Loucy (cell line): Measurements from ENCODE around the gene TEAD1.

Experiments used
- H2AFZ ChIP-seq: fragments of 200-600 bp; sonication (generic); 2 replicates; pipeline ENCODE4 v1.6.0; 2016; ENCODE audit warnings: antibody characterized with exemption, mild to moderate bottlenecking, low read length, moderate library complexity
- H3F3A ChIP-seq: fragments of 200-600 bp; 2 replicates; pipeline ENCODE4 v1.6.0; 2016; ENCODE audit warnings: antibody characterized with exemption, low read depth, mild to moderate bottlenecking
- H3K27me3 ChIP-seq: fragments of 200-600 bp; sonication (generic); 2 replicates; pipeline ENCODE4 v1.6.1; 2014; ENCODE audit warnings: low read length, mild to moderate bottlenecking; ENCODE audit not compliant: insufficient read depth, poor library complexity, severe bottlenecking
- H3K36me3 ChIP-seq: fragments of 200-600 bp; sonication (generic); 2 replicates; pipeline ENCODE4 v1.6.1; 2016; ENCODE audit warnings: low read length; ENCODE audit not compliant: insufficient read depth
- H3K4me1 ChIP-seq: fragments of 200-600 bp; sonication (generic); 2 replicates; pipeline ENCODE4 v1.5.1; 2014; ENCODE audit warnings: low read length, mild to moderate bottlenecking; ENCODE audit not compliant: insufficient read depth, poor library complexity, severe bottlenecking
- H3K4me2 ChIP-seq: fragments of 200-600 bp; sonication (generic); 2 replicates; pipeline ENCODE4 v1.6.0; 2014; ENCODE audit warnings: antibody characterized with exemption, low read length, low read depth, mild to moderate bottlenecking; ENCODE audit not compliant: poor library complexity, severe bottlenecking
- H3K4me3 ChIP-seq: fragments of 200-600 bp; sonication (generic); 2 replicates; pipeline ENCODE4 v1.5.1; 2014; ENCODE audit warnings: low read length, mild to moderate bottlenecking, mixed read lengths; ENCODE audit not compliant: poor library complexity, severe bottlenecking
- H3K79me2 ChIP-seq: fragments of 200-600 bp; sonication (generic); 2 replicates; pipeline ENCODE4 v1.6.1; 2014; ENCODE audit warnings: low read length; ENCODE audit not compliant: insufficient read depth
- H3K9ac ChIP-seq: fragments of 200-600 bp; sonication (generic); 2 replicates; pipeline ENCODE4 v1.6.0; 2014; ENCODE audit warnings: mild to moderate bottlenecking, low read depth, low read length, moderate library complexity; ENCODE audit not compliant: poor library complexity, severe bottlenecking
- H3K9me2 ChIP-seq: fragments of 200-600 bp; sonication (generic); replicated peaks from 2 replicates; pipeline ENCODE4 v1.6.1; 2016; ENCODE audit warnings: low read depth, low read length, mixed read lengths
- H3K9me3 ChIP-seq: fragments of 200-600 bp; sonication (generic); 2 replicates; pipeline ENCODE4 v1.6.1; 2014; ENCODE audit warnings: mild to moderate bottlenecking, antibody characterized with exemption, low read length, low read depth; ENCODE audit not compliant: insufficient read depth
- H4K20me1 ChIP-seq: fragments of 200-600 bp; sonication (generic); 2 replicates; pipeline ENCODE4 v1.6.0; 2014; ENCODE audit warnings: antibody characterized with exemption, low read length, mild to moderate bottlenecking; ENCODE audit not compliant: insufficient read depth, poor library complexity, severe bottlenecking
- EZH2phosphoT487 ChIP-seq: fragments of 200-600 bp; IDR thresholded peaks from 2 replicates; pipeline ENCODE4 v1.6.1; 2018; ENCODE audit warnings: antibody characterized with exemption, mild to moderate bottlenecking, moderate library complexity, borderline replicate concordance
- TF ChIP-seq, protein P1 (sequence below): fragments of 200-600 bp; sonication (generic); conservative IDR thresholded peaks from 2 replicates; pipeline ENCODE4 v1.5.1; 2014; ENCODE audit warnings: mild to moderate bottlenecking, antibody characterized with exemption, low read length

Gene TEAD1

DNA sequence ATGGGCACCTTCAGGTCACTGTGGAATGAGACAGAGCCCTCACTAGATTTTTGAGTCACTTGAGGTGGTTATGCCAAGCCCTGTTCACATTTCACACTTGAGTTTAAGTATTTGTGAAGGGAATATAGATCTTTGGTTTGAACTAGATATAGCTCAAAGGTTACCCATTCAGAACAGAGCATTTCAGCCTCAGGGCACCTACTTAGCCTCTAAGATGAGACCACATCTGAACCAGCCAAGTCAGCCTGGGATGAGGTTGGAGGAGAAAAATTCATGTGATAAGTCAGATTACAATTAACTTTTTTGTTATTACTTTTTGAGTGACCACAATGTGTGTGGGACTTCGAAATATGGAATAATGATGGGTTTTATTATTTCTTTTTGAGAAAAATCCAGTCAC lies 127.8 kb downstream of the TEAD1 start:
- Histone ChIP-seq H3K9me2 (no peaks in the 10 kb centered on the region), H2AFZ (no peak overlapping the region), H3K27me3 (peaks cover 17% of the 10 kb centered on the region), H3K4me1 (no peaks in the 10 kb centered on the region), H4K20me1 (no peaks in the 10 kb centered on the region), H3F3A (no peaks in the 10 kb centered on the region), H3K9me3 (no peaks in the 10 kb centered on the region), H3K9ac (no peak overlapping the region), H3K36me3 (no peaks in the 10 kb centered on the region), H3K4me2 (no peak overlapping the region), H3K4me3 (no peak overlapping the region), H3K79me2 (no peaks in the 10 kb centered on the region)
- TF ChIP-seq EZH2phosphoT487, result no peak
- TF ChIP-seq, protein P1, sequence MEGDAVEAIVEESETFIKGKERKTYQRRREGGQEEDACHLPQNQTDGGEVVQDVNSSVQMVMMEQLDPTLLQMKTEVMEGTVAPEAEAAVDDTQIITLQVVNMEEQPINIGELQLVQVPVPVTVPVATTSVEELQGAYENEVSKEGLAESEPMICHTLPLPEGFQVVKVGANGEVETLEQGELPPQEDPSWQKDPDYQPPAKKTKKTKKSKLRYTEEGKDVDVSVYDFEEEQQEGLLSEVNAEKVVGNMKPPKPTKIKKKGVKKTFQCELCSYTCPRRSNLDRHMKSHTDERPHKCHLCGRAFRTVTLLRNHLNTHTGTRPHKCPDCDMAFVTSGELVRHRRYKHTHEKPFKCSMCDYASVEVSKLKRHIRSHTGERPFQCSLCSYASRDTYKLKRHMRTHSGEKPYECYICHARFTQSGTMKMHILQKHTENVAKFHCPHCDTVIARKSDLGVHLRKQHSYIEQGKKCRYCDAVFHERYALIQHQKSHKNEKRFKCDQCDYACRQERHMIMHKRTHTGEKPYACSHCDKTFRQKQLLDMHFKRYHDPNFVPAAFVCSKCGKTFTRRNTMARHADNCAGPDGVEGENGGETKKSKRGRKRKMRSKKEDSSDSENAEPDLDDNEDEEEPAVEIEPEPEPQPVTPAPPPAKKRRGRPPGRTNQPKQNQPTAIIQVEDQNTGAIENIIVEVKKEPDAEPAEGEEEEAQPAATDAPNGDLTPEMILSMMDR, result no peak

DNA sequence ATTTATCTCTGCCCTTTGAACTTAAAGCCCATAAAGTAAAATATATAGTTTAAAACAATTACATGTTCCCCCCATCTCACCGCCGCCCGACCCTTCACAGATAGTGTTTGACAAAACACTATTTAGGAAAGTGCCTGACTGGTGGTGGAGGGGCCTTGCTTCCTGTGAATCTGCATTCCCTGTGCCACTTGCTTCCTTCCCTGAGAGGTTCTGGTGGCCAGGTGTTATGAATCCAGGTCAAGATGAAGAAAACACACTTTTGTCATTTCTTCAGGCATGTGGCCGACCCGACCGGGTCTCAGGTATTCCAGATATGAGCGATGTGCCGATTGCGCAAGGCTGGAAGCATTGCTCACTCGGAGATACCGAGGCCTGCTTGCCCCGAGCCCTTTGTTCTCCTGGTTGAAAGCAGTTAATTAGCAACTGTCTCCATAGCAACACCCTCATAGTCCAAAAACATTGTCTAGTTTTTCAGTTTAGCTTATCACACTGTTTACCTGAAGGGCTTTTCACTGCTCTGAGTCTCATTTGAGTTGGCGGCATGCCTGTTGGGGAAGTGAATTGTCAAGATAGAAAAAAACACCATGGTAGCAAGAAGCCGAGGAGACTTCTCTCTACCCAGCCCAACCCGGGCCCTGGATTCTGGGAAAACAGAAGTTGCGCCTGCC lies 128.3 kb downstream of the TEAD1 start:
- H3K4me3 ChIP-seq, result no peak overlapping the region
- no peaks in the 10 kb centered on the region for H3K4me1 ChIP-seq
- H4K20me1 ChIP-seq, result no peaks in the 10 kb centered on the region

DNA sequence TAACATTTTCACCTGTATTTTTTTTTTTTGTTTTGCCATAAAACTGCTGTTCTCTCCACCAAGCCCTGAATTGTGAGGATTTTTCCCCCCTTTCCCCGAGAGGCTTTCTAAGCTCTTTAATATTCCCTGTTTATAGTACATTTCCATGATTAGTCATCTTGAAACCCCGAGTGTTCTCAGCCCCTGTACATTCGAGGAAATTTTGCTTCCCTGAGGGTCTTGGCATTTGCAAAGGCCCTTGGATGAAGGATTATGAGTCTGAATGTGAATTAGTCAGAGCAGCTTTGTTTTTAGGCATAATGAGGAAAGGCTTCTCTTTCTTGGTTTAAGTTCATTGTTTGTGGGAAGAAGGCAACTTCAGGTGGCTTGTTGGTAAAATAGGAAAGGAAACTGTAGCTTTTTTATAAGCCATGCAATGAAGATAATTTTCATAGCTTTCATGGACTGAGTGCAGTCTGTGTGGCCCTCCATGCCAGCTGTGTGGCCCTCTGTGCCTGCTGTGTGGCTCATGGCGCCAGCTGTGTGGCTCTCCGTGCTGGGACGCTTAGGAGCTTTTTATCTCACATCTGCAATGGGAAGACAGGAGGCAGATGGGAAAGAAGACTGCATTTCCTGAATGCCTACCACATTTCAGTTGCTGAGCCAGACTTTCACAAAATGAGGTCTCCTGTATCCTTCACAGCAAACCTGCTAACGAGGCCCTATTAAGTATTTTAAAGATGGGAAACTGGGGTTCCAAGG lies 129.0 kb downstream of the TEAD1 start:
- no peaks in the 10 kb centered on the region for H3K4me1 ChIP-seq

More for the DNA sequence above, 128.3 kb downstream of the TEAD1 start:
- Histone ChIP-seq H3K27me3 (peaks cover 17% of the 10 kb centered on the region), H3K9me2 (no peaks in the 10 kb centered on the region), H3F3A (no peaks in the 10 kb centered on the region), H3K36me3 (no peaks in the 10 kb centered on the region), H2AFZ (no peak overlapping the region), H3K4me2 (no peak overlapping the region), H3K9ac (no peak overlapping the region), H3K79me2 (no peaks in the 10 kb centered on the region), H3K9me3 (no peaks in the 10 kb centered on the region)
- TF ChIP-seq, protein P1, result no peak
- no peak for TF ChIP-seq EZH2phosphoT487

More for the DNA sequence above, 129.0 kb downstream of the TEAD1 start:
- no peak overlapping the region for H3K4me2 ChIP-seq
- H3K79me2 ChIP-seq, result no peaks in the 10 kb centered on the region
- TF ChIP-seq, protein P1, result no peak
- TF ChIP-seq EZH2phosphoT487, result no peak
- no peak overlapping the region for H3K9ac ChIP-seq
- no peaks in the 10 kb centered on the region for H3F3A ChIP-seq
- no peaks in the 10 kb centered on the region for H3K9me3 ChIP-seq
- no peak overlapping the region for H3K4me3 ChIP-seq
- H4K20me1 ChIP-seq, result no peaks in the 10 kb centered on the region
- no peaks in the 10 kb centered on the region for H3K9me2 ChIP-seq
- H3K36me3 ChIP-seq, result no peaks in the 10 kb centered on the region
- H3K27me3 ChIP-seq, result peaks cover 17% of the 10 kb centered on the region
- no peak overlapping the region for H2AFZ ChIP-seq
